Measurements from ENCODE around the gene SF3A1.

SF3A1 gene

DNA sequence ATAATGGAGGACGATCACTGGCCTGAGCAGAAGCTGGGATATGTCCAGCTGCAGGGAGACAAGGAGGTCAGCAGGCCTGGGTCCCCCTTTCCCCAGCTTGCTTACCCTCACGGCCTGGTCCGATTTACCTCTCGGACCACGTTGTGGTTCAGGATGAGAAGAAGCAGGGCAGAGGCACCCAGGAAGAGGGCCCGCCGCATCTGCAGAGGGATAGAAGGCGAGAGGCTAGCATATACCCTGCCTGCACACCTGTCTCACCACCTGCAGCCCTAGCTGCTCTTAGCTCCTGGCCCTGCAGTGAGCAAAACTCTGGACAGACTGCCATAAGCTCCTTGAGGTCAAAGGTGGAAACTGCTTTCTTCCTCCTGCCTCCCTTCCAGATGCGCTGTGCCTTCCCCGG is 29.2 kb upstream of the SF3A1 start:
- no peak for FAIRE-seq

- no peak for FAIRE-seq
These were observed 26.4 kb upstream of the SF3A1 start for GRCh38 chr22:30383061-30383460.

DNA sequence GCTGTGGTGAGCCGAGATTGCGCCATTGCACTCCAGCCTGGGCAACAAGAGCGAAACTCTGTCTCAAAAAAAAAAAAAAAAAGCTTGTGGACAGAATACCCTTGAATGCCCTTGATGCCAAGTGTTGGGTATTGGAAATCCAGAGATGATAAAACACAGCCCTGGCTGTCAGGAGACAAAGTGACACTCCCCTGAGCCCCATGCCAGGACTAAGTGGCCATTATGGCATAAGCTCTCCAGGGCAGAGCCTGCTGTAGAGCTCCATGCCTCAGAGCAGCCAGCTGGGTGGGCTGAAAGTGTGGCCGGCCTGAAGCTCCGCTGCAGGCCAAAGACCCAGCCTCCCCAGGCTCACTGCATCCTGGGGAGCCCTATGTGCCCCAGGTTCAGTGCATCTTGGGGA is 25.6 kb upstream of the SF3A1 start:
- FAIRE-seq, result no peak

- FAIRE-seq, result no peak
These were observed 24.6 kb upstream of the SF3A1 start for GRCh38 chr22:30381264-30381663.

DNA sequence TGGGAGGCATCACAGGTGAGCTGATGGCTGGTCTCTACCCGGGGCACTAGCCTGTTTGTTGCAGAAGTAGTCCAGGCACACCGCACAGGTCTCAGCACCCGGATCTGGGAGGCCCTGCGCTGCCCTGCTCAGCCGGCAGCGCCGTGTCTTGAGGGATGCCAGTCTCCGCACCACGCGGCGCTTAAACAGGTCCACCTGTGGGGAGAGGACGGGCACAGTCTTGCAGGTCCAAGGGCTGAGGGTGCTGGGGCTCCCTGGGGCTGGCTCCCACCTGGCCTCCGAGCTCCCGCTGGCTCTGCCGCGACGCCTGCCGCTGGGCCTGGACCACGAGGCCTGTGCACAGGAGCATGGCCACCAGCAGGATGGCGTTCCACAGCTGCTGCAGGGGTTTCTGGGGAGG is 23.3 kb upstream of the SF3A1 start:
- no peak for FAIRE-seq

DNA sequence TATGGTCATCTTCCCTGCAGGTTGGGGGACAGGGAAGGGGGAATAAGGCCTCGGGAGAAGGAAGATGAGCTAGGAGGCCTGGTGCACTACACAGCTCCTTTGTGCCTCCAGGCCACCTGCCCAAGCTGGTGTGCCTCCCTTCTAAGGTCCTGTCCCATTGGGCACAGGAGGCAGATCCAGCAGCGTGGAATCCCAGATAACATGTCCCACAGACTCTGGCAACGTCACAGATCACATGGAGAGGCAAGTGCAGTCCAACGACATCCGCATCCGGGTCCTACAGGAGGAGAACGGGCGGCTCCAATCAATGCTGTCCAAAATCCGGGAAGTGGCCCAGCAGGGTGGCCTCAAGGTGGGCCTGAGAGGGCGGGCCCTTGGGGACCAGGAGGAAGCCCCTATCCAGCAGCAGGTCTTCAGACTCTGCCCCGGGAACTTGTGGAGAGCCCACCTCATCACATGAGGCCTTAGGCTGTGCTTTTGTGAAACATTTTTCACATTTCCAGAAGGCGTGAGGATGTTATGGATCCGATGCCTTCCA is 18.7 kb upstream of the SF3A1 start:
- FAIRE-seq, result no peak

DNA sequence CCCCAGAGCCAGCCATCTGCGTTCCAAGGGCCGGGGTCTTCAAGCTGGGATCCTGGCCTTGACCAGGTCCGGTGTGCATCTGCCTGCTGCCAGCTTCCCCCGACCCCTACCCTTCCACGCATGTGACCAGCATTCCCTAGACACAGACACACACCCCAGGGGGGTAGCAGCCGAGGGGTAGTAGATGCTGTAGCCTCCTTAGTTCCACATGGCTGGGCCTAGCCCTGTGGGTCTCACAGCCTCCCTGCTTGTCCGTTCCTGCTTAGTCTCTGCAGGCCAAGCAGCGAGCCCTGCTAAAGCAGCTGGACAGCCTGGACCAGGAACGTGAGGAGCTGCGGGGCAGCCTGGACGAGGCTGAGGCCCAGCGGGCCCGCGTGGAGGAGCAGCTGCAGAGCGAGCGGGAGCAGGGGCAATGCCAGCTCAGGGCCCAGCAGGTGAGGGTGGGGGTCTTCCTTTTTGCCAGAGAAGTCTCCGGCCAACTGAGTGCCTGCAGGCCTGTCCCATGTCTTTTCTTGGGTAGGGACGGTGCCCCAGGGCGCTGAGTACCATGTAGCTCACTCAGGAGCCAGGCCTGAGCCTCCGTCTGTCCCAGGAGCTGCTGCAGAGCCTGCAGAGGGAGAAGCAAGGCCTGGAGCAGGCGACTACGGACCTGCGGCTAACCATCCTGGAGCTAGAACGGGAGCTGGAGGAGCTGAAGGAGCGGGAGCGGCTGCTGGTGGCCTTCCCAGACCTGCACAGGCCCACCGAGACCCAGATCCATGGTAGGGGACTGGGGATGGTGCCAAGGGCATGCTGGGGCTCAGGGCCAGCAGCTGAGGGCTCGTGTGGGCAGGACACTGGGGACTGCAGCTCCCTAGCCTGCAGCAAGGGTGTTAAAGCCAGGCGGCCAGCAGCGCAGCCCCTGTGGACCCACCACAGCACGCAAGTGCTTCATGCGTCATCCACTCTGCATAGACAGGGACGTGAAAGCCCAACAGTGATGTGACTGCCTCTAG is 16.9 kb upstream of the SF3A1 start:
- no peak for FAIRE-seq

- FAIRE-seq, result no peak
These were observed 16.2 kb upstream of the SF3A1 start for GRCh38 chr22:30372915-30373314.

DNA sequence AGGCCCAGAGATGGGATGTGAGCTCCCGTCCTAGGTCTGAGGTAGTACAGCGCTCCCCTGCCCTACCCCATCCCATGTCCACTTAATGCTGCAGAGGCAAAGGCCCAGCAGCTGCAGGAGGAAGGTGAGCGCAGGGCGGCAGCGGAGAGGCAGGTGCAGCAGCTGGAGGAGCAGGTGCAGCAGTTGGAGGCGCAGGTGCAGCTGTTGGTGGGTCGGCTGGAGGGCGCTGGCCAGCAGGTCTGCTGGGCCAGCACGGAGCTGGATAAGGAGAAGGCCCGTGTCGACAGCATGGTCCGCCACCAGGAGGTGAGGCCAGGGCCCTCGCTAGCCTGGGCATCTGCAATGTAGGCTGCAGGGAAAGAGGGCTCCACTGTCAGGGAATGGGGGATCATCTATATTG is 15.3 kb upstream of the SF3A1 start:
- no peak for FAIRE-seq

DNA sequence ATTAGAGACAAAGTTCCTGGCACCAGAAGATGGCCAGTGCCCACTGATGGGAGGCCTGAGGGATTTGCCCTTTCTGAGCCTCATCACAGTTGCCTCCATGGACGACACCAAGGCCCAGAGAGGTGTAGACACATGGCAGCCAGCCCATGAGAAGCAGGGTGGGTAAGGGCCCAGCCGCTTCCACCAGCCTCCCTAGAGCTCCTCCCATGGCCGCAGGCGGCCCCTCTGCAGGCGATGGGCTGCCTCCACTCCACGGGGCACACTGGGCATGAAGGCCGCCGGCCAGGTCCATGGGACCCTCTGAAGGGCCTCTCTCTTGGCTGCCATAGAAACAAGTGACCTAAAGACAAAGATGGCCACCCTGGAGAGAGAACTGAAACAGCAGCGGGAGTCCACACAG is 14.6 kb upstream of the SF3A1 start:
- no peak for FAIRE-seq

- no peak for FAIRE-seq
These were observed 14.0 kb upstream of the SF3A1 start for GRCh38 chr22:30370641-30371230.

- FAIRE-seq, result no peak
These were observed 11.7 kb upstream of the SF3A1 start for GRCh38 chr22:30368420-30368819.

DNA sequence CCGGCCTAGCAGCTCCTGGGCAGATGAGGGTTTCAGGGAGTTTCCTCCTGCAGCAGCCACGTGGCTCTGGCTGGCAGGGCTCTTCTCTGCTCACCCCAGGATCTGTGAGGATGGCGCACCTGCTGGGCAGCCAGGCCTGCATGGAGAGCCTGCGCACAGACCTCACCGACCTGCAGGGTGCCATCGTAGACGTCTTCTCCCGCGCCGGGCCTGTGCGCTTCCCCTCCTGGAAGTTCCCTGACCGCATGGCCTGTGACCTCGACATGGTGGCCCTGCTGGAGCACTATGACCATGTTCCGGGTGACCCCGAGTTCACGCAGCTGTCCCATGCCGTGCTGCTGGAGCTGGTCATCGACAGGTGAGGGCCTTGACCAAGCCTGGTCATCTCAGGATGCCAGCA is 9.2 kb upstream of the SF3A1 start:
- FAIRE-seq, result no peak

- FAIRE-seq, result no peak
These were observed 6.1 kb upstream of the SF3A1 start for GRCh38 chr22:30362651-30363281.

DNA sequence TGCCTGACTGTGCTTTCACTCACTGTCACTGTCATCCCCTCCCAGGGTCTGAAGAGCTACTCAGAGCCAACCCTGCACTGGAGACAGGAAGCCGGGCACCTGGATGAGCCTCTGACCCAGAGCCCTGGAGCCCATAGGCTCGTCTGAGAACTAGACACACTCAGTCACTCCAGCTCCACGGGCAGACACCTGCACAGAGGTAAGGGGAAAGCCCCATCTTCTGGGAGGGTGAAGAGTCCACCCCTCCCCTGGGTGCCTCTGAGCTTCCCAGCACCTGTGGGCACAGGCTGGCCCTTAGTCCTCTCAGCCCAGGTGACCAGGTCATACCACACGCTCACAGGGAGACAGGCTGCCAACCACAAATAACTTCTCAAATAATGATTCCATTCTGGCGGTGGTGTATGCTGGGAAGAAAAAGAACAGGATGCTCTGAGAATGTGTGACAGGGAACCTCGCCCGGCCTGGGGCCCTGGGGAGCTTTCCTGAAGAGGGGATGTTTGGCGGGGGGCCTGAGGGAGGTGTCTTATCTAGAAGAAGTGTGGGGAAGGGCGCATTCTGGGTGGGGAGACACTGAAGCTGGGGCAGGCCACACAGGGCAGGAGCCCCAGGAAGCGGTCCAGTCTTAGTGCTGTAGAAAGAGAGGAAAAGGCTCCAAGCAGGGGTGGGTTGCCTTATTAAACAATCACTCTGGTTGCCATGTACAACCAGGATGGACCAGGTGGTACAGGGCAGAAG is 5.4 kb upstream of the SF3A1 start:
- no peak for FAIRE-seq

- no peak for FAIRE-seq
These were observed 1.8 kb upstream of the SF3A1 start for GRCh38 chr22:30358541-30358940.

GRCh38 chr22:30357650-30358215 is 1.0 kb upstream of the SF3A1 start:
- no peak for FAIRE-seq

DNA sequence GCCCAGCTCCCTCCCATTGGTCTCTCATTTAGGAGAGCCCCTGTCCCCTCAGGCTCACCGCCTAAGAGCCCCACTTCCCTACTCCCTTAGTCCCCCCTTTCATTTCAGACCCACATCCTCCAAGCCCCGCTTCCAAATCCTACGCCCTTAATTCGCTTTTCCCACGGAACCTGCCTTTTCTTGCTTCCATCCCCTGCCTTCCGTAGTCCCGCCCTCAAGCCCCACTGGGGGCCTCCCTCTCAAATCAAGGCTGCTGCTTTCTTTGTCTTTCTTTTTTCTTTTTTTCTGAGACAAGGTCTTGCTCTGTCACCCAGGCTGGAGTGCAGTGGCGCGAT is 509 bp upstream of the SF3A1 start:
- FAIRE-seq, result no peak

- no peak for FAIRE-seq
These were observed 2.0 kb downstream of the SF3A1 start for GRCh38 chr22:30354644-30355043.

GRCh38 chr22:30351226-30351625 is 5.5 kb downstream of the SF3A1 start:
- FAIRE-seq, result no peak

GRCh38 chr22:30348809-30349208 is 7.9 kb downstream of the SF3A1 start:
- no peak for FAIRE-seq

DNA sequence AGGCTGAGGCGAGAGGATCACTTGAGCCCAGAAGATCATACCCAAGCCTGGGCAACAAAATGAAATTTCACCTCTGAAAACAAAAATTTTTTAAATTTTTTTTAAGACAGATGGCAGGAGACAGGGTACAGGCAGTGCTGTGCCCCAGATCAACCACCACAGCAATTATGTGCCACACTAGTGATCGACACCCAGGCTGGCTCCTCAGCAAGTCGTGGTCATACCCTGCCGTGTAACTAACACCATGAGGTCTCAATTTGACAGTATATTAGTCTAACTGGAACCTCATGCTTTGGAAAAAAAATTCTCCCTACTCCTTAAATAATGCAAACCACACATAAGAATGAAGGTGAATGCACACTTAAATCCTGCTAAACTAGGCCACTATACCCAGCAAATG is 8.3 kb downstream of the SF3A1 start:
- no peak for FAIRE-seq

Measured in endometrium (tissue), 2 donors.